ENCODE measurements around the gene SLC6A4. TPM values are rescaled to one million over a fixed set of nuclear protein-coding genes. Genes with fewer than 3 reads are reported as not detected.

Gene SLC6A4
- polyA plus RNA-seq, 1 donor (not counting 4 experiments of a cell fraction or from before 2014, with no cell fraction given) = not detected

DNA sequence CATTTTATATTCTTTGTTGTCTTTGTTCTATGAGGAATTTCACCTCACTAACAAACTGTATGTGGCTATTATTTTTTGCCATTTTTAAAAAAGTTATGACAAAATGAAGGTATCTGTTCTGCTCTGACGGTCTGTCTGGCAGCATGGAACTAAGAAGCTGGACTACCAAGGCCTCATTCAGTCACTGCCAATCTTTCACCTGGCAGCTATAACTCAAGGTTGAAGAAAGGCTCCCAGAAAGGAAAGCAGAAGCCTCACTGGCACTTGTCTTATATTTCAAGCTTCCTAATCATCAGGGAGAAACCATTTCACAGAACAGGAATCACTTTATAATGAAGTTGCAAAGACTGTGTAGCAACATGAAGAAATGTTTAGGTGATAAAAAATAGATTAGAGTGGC is 18.7 kb upstream of the SLC6A4 start:
- Histone ChIP-seq H3K36me3 (ENCODE audit: control insufficient read depth in 2 of 2, extremely low read depth in 1 of 2, insufficient read depth in 2 of 2, low read length in 2 of 2) (no peaks in the 10 kb centered on the region), H3K4me3 (ENCODE audit: control insufficient read depth in 2 of 3, extremely low read depth in 1 of 3, insufficient read depth in 2 of 3, low read depth in 1 of 3, low read length in 3 of 3) (no peak overlapping the region), H3K9me3 (ENCODE audit: control insufficient read depth, low read depth, low read length) (no peaks in the 10 kb centered on the region), H3K9ac (ENCODE audit: control insufficient read depth, extremely low read depth, insufficient read depth, low read length) (no peak overlapping the region), H3K4me1 (ENCODE audit: control insufficient read depth, extremely low read depth, insufficient read depth, low read length) (no peaks in the 10 kb centered on the region), H4K20me1 (ENCODE audit: control insufficient read depth, extremely low read depth, insufficient read depth, low read length) (no peaks in the 10 kb centered on the region), H2AFZ (ENCODE audit: control insufficient read depth, low read length) (no peak overlapping the region), H3K79me2 (ENCODE audit: control insufficient read depth, insufficient read depth, low read length) (no peaks in the 10 kb centered on the region), H3K27ac (ENCODE audit: control insufficient read depth, insufficient read depth, low read length) (no peak overlapping the region), H3K27me3 (ENCODE audit: control insufficient read depth, extremely low read depth, insufficient read depth, low read length) (peaks cover 5% of the 10 kb centered on the region), H3K4me2 (ENCODE audit: control insufficient read depth, extremely low read depth, insufficient read depth, low read depth, low read length) (no peak overlapping the region), H3K9me1 (ENCODE audit: control insufficient read depth, extremely low read depth, insufficient read depth, low read length) (no peaks in the 10 kb centered on the region)
- TF ChIP-seq, protein P1, sequence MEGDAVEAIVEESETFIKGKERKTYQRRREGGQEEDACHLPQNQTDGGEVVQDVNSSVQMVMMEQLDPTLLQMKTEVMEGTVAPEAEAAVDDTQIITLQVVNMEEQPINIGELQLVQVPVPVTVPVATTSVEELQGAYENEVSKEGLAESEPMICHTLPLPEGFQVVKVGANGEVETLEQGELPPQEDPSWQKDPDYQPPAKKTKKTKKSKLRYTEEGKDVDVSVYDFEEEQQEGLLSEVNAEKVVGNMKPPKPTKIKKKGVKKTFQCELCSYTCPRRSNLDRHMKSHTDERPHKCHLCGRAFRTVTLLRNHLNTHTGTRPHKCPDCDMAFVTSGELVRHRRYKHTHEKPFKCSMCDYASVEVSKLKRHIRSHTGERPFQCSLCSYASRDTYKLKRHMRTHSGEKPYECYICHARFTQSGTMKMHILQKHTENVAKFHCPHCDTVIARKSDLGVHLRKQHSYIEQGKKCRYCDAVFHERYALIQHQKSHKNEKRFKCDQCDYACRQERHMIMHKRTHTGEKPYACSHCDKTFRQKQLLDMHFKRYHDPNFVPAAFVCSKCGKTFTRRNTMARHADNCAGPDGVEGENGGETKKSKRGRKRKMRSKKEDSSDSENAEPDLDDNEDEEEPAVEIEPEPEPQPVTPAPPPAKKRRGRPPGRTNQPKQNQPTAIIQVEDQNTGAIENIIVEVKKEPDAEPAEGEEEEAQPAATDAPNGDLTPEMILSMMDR (optimal IDR thresholded peaks at IDR 0.05 in 1 of 3, IDR thresholded peaks at IDR 0.05 in 1 of 3, conservative IDR thresholded peaks at IDR 0.05 in 1 of 3; ENCODE audit: extremely low read depth in 1 of 3, insufficient read depth in 2 of 3, low read length in 3 of 3) = no peak
- no peak for TF ChIP-seq EZH2 (IDR thresholded peaks at IDR 0.05; ENCODE audit: low read length)
- FAIRE-seq (no peak), DNase-seq (ENCODE audit: low read depth, low spot score) (no peak)
- dilution Hi-C loops (cut with MboI; ENCODE audit: extremely low pct_ligation_motif_present, low sequenced_read_pairs) = no loop called here

DNA sequence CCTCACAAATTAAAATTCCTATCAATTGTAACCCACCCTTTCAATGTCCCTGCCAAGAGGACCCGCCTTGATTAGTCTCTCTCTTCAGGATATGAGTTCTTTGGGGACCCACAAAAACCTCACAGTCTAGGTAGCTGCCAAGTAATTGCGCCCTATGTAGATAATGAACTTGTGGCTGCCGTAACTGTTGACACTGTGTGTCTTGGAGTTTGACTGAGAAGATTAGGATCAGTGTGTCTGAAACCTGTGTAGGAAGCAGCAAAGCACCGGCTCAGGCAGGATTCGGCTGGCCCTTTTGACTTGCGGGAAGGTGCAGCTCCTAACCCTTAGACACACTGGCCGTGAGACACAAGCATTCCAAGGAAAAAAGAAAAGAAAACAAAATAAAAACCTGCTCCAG is 17.8 kb upstream of the SLC6A4 start:
- no peak overlapping the region for H3K4me2 ChIP-seq (ENCODE audit: control insufficient read depth, extremely low read depth, insufficient read depth, low read depth, low read length)
- no peaks in the 10 kb centered on the region for H3K9me1 ChIP-seq (ENCODE audit: control insufficient read depth, extremely low read depth, insufficient read depth, low read length)
- FAIRE-seq (no peak), DNase-seq (ENCODE audit: low read depth, low spot score) (no peak)
- TF ChIP-seq EZH2 (IDR thresholded peaks at IDR 0.05; ENCODE audit: low read length) = no peak
- TF ChIP-seq, protein P1 (optimal IDR thresholded peaks at IDR 0.05 in 1 of 3, IDR thresholded peaks at IDR 0.05 in 1 of 3, conservative IDR thresholded peaks at IDR 0.05 in 1 of 3; ENCODE audit: extremely low read depth in 1 of 3, insufficient read depth in 2 of 3, low read length in 3 of 3) = no peak
- H3K27me3 ChIP-seq (ENCODE audit: control insufficient read depth, extremely low read depth, insufficient read depth, low read length) = peaks cover 4% of the 10 kb centered on the region
- H3K79me2 ChIP-seq (ENCODE audit: control insufficient read depth, insufficient read depth, low read length) = no peaks in the 10 kb centered on the region
- dilution Hi-C loops (cut with MboI; ENCODE audit: extremely low pct_ligation_motif_present, low sequenced_read_pairs) = no loop called here
- H3K4me3 ChIP-seq (ENCODE audit: control insufficient read depth in 2 of 3, extremely low read depth in 1 of 3, insufficient read depth in 2 of 3, low read depth in 1 of 3, low read length in 3 of 3) = no peak overlapping the region
- no peaks in the 10 kb centered on the region for H4K20me1 ChIP-seq (ENCODE audit: control insufficient read depth, extremely low read depth, insufficient read depth, low read length)
- no peaks in the 10 kb centered on the region for H3K4me1 ChIP-seq (ENCODE audit: control insufficient read depth, extremely low read depth, insufficient read depth, low read length)
- no peaks in the 10 kb centered on the region for H3K9me3 ChIP-seq (ENCODE audit: control insufficient read depth, low read depth, low read length)
- H3K36me3 ChIP-seq (ENCODE audit: control insufficient read depth in 2 of 2, extremely low read depth in 1 of 2, insufficient read depth in 2 of 2, low read length in 2 of 2) = no peaks in the 10 kb centered on the region
- H3K27ac ChIP-seq (ENCODE audit: control insufficient read depth, insufficient read depth, low read length) = no peak overlapping the region
- no peak overlapping the region for H2AFZ ChIP-seq (ENCODE audit: control insufficient read depth, low read length)
- H3K9ac ChIP-seq (ENCODE audit: control insufficient read depth, extremely low read depth, insufficient read depth, low read length) = no peak overlapping the region

Measured in keratinocyte (primary cell).